NCI-H187 (cell line): ENCODE data around the gene MALT1.
"Not testable (repeated sequence)": the region's sequence is repeated elsewhere in the genome, so short reads cannot be mapped to it uniquely, and the experiment has no call there.

Experiments
- DNase-seq, 2 experiments: peaks; one replicate each; lab custom pipeline; 2025; lab: John Stamatoyannopoulos, UW

MALT1 gene

DNA sequence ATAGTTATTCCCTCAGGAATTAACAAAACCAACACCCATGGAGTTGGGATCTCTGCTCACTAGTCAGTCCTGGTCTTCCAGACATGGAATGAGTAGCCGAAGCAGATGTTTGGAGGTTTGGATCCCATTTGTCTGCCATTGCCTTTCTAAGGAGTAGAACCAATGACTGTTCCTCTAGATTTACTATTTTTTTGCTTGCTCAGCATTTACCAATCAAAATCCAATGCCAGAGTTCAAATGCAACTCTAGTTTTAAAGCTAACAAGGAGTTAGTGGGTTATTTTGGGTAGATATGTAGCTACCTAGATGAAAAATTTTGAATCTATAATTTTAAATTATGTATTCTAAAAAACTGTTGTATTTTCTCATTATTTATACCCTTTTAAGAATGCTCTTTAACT is 62.6 kb downstream of the MALT1 start:
- DNase-seq = no peak

DNA sequence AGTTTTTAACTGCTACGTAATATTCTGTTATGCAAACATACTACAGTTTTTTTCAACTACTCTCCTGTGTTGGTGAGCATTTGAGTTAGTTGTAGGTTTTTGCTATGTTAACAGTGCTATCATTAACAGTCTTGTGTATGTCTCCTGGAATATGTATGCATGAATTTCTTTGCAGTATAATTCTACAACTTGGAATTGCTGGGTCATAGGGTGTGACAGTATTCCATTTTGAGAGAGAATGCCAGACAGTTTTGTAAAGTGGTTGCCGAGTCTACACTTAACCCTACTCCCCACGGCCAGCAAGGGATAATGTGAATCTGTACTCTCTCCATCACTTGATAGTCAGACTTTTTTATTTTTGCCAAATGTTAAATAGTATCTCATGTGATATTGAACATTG is 67.1 kb downstream of the MALT1 start:
- DNase-seq = no peak

DNA sequence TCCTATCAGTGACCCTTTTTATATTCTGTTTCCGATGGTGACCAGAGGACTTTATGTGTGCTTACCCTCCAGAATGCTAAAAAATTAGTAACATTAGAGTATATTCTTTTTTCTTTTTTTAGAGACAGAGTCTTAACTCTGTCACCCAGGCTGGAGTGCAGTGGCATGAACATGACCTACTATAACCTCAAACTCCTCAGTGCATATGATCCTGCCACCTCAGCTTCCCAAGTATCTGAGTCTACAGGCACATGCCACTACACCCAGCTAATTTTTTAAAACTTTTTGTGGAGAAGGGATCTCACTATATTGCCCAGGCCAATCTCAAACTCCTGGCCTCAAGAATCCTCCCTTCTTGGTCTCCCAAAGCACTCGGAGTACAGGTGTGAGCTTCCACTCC is 74.6 kb downstream of the MALT1 start:
- DNase-seq = no peak

DNA sequence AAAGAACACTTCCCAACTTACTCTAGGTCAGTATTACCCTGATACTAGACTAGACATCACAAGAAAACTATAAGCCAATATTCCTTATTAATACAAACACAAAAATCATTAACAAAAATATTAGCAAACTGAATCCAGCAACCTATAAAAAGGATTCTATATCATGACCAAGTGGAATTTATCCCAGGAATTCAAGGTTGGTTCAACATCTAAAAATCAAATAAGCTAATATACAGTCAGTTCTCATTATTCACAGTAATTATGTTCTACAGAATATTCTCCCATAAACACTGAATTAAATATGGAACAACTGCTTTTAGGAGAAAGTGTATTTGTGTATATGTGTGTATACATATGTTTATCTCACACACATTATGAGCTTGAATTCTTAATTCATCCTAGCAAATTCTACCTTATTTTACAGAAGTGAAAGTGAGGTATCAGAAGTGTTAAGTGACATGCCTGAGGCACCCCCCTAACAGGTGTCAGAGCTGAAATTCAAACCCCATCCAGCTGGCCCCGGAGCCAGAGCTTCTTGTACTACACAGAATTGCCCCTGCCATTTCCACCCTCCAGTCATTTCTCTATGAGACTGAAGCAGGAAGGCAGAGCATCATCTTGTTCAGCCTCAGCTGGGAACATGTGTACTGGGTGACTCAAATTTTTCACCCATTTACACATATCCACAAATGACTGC is 77.8 kb downstream of the MALT1 start:
- no peak for DNase-seq

DNA sequence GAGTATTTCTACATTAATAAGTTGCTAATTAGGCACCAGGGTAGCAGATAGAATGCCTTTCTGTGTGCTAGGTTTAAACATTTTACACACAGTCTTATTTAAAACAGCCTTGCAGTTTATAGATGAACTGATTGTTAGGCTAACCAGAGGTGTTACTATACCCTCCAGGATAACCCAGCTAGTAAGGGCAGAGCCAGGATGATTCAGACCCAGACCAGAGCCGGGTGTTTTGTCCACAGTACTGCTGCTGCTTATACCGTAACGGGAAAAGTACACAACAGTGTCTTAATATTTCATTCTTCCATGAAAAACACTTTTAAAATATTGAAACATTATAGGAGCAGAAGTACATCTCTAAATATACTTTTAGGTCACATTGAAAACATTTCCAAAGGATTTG is 82.7 kb downstream of the MALT1 start:
- no peak for DNase-seq

DNA sequence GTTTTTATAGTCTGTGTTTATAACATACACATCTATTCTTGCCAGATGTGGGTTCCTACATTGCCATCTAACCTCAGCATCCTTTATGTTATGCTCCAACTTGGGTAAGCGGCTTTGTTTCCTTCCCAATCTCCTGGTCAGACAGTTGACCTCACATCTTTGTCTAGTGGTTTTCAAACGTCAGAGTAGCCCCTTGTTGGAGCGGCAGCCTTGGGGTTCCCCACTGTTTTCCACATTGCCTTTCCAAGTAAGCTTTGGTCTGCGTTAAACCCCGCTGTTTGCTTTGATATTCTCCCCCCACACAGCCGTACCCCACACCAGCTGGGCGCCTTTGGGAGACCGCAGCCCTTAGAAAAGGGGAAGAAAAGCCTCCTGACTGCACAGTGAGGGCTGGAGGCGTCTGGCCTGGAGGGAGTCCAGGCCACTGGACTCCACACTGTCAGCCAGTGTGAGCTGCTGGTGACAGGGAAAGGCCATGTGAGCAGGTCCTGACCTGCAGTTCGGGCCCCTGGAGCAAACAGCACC is 83.3 kb downstream of the MALT1 start:
- DNase-seq = no peak

DNA sequence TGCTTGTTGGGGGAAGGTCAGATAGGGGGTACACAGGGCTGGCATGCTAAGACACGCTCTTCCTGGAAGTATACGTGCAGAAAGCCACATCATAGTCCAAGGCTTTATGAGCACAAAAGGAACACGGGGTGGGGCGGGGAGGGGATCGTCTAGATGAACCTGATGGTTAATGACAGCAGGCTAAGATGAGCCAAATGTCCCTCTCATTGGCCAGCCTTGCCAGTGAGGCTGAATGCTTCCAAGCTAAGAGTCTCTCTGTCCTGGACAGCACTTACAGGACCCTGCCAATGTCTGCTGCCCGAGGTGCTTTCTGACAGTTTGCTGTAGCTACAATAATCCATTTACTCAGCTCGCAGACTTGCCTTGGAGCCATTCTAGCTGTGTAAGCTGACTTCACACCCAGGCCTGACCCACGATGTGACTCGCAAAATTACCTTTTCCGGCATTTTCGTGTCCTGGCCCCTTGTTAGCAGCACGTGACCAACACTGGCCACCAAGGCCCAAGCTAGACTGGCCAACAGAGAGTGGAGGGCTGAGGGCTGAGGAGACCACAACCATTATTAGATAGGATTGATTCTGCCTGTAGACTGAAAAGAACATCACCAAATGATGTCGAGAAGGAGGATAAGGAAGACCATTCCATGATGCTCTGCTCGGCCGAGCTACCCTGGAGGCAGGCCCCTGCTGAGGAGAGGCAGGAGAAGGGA is 84.2 kb downstream of the MALT1 start:
- no peak for DNase-seq

DNA sequence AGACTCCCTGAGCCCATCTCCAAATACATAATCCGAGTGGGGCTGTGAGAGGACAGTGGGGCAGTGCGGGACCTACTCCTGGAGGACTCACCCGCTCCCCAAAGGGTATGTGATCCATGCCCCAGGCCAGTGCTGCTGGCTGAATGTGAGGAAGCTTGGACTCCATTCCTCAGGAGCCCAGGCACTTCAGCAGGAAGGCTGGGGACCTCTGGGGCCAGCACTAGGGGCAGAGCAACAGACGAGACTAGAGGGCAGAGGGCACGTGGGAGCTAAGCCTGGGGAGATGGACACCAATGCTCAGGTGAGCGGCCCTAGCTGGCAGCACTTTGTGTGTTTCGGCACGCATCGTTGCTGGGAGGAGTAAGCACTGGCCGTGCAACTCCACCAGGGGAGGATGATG is 84.9 kb downstream of the MALT1 start:
- no peak for DNase-seq

DNA sequence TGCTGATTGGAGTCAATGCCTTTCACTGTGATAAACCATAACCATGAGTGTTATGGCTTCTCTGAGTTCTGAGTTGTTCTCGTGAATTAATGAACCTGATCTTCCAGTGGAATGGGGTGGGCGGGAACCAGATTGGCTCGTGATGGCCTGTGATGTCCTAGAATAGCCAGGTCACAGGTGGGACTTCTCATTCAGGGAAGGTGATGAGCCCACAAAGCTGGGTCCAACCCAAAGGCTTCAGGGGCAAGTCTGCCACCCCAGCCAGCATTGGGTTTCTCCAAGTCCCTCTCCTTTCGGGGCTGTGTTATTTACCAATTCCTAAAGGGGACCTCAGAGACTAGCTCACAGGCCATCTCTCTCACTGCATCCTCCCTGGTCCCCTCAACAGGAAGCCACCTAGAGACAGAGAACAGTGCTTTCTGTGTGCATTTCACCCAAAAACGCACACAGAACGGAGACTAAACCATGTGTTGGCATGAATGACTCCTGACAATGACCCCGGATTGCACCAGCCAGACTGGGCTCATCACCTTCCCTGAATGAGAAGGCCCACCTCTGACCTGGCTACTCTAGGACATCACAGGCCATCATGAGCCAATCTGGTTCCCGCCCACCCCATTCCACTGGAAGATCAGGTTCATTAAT is 85.5 kb downstream of the MALT1 start:
- DNase-seq = no peak

DNA sequence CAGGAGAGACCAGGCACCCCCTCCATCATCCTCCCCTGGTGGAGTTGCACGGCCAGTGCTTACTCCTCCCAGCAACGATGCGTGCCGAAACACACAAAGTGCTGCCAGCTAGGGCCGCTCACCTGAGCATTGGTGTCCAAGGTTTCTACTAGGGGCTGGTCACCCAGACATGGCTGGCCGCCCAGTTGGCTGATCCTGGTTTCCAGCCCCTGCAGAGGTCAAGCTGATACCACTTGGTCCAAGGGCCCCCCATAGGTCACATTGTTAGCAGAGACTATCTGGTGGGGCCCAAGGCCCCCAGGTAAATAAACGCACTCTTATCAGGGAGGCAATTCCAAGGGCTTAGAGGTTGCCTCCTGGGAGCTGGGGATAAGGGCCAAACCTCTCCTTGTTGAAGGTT is 86.1 kb downstream of the MALT1 start:
- not testable (repeated sequence) for DNase-seq

DNA sequence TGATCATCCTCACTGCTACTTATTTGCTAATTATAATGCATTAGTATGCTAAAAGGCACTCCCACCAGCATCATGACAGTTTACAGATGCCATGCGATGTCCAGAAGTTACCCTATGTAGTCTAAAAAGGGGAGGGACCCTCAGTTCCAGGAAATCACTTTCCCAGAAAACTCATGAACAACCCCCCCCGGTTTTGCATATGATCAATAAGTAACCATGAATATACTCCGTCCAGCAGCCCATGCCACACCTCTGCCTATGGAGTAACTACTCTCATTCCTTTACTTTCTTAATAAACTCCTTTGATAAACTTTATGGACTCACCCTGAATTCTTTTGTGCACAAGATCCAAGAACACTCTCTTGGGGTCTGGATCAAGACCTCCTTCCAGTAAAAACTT is 86.8 kb downstream of the MALT1 start:
- no peak for DNase-seq

DNA sequence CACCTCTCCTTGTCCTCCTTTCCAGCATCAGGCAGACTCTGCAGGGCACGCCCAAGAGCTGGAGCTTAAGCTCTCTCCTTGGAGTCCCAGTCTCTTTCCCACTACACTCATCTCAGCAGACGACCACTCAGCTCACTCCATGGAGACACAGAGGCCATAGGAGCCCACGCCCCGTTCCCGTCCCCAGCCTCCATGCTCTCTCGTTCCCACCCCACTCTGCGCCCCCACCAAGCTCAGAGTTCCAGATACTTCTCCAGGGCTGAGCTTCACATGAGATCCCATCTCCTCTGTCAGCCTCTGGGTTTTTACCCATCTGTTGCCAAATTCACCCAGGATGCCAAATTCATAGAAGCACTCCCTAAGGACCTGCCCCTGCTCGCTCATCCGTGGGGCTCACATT is 87.3 kb downstream of the MALT1 start:
- no peak for DNase-seq

DNA sequence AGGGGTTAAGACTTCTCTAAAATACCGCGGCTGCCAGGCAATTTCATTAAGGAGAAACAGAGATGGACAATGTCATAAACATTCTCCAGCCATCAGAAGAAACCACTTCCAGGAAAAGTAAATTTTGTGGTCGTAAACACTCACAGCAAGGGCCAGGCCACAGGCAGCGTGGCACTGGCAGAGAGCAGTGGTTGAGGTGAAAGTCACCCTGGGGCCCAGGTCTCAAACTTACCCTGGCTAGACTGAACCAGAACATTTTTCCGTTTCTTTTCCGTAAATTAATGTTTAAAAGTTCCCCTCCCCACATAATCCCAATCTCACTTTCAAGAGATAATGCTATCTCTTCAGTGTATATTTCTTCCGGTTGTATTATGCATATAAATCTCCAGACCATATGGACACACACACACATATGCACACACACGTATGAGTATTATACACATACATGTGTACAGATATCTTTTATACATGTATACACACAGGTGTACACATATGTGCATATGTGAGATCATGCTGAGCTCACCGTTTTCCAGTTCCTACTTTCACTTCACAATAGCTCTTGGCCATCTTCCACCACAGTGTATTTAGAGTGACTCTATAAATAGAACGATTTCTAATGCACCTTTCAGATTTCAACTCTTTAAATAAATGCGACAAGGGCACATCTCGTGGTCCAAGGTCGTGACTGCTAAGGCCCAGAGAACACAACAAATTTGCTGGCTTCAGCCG is 90.1 kb downstream of the MALT1 start:
- DNase-seq = no peak

DNA sequence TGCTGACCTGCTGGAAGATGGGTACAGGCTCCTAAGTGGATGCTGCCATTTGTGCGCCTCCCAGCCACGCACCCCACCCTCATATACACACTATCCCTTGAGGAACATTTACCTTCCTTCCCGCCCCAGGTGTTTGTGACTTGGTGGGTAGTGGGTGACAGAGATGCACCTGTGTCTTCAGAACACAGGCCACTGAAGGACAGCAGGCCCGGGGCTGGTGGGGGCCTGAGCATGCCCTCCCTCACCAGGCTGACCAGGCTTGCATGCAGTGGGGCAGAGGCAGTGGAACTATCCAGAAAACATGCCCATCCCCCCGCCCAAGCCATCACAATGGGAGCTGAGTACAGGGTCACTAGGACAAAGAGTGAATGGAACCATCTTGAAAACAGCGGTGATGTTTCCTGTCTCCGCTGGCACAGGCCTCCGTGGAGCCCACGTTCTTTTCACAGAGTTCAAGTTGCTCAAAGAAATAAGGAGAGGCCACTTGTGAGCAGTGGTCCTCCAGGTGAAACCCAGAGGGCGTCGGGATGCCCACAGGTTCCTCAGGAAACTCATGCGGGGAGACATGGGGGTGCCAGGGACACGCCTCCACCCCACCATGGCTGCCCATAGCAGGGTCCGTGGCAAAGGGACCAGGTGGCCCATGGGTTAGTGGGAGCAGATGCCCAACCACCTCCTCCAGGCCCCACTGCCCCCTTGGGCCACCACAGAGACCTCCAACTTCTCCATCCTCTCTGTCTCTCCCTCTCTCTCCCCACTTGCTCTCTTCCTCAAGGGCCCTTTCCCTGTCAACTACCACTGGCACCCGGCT is 90.9 kb downstream of the MALT1 start:
- DNase-seq = no peak

DNA sequence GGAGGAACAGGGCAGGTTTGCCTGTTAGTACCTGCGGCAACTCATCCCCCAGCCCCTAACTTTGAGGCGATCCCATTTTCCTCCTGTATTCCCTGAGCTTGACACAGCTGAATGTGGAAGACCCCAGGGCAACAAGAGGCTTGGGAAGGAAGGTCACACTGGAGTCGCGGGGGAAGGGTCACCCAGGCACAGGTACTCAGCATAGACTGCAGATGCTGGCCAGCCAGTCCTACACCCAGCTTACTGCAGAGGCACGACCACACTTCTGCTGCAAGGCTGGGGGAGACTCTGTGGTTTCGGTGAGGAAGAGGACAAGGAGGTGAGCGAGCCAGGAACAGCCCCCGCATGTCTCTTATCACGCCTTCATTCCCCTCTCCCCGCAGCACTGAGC is 91.5 kb downstream of the MALT1 start:
- DNase-seq = no peak

DNA sequence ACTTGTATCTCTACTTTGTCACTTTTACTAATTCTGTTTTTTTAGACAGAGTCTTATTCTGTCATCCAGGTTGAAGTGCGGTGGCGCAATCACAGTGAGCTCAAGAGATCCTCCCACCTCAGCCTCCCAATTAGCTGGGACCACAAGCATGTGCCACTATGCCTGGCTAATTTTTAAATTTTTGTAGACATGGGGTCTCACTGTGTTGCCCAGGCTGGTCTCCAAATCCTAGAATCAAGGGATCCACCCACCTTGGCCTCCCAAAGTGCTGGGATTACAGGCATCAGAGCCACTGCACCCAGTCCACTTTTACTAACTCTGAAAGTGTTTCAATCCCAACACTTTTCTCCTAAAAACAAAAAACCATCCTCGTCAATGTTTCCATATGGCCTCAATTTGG is 94.9 kb downstream of the MALT1 start:
- no peak for DNase-seq

DNA sequence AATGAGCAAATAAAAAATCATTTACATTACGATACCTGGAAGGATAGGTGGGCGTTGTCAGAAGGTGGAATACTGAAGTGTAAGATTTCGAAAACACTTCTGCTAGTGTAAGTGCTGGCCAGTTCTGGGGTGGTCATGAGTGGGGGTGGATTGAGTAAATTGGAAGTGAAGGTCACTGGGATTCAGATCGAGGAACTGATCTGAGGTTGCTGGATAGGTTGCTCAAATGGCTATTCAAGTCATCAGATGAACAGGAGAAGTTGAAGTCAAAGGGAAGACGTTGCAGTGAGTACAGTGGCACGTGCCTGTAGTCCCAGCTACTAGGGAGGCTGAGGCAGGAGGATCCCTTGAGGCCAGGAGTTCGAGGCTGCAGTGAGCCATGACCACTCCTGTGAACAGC is 95.7 kb downstream of the MALT1 start:
- no peak for DNase-seq

DNA sequence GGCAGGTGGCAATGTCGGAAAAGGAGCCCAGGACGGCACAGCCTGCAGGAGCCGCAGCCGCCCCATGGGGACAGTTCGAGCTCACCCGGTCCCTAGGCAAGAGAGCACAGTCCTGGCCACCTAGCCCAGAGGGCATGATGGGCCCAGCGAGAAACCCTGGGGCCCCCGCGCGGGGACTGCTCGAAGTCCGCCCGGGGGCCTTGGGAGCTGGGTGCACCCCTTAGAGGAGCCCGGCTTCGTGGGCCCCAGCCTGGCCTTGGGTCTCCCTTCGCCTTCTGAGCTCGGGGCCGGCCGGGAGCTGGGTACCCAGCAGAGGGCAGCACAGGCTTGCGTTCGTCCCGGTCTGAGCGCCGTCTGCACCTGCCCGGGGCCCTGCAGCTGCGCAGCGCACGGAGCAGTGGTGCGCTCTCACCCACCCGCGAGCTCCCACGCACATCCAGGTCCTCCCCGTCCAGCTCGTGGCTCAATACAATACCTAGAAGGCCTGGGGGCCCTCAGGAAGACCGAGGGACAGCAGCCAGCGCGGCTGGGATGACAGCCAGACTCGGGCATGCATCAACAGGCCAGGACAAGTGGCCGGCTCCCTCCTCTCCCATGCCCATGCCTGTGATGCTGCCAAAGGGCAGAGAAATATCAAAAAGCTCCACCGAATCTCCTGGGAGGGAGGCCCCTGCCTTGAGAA is 97.2 kb downstream of the MALT1 start:
- DNase-seq = peak in 1 of 2 experiments; percentile 11

DNA sequence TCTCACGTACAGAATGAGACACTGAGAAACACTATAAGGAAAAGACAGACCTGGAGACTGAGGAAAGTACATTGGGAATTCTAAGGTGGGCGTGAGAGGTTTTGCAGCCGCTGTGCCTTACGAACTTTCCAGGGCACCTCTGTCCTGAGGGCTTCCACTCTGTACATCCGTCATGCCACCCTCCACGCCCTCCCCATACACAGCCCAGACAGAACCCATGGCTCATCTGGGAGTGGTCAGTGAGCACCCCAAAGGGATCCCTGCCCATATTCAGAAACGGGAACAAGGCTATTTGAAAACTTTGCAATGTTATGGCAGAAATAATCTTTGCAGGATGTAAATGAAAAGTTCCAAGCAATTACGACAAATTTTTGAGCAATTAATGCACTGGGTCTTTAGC is 98.1 kb downstream of the MALT1 start:
- DNase-seq = no peak

DNA sequence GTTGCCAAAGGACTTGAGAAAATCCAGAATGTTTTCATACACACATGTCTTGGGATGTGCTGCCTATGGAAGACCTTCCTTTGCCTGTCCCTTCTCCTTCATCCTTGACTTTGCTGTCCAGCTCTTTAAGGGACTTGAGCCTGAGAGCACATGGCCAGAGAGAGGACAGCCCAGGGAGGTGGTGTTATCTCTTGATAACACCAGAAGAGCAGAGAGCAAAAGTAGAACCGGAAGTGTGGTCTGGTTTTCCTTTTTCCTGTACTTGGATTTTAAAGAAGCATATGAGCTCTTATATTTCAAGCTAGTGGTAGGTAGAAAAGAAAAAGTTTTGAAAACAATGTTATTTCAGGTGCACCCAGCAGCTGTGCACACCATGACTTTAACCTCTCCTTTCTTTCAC is 99.3 kb downstream of the MALT1 start:
- DNase-seq = no peak

DNA sequence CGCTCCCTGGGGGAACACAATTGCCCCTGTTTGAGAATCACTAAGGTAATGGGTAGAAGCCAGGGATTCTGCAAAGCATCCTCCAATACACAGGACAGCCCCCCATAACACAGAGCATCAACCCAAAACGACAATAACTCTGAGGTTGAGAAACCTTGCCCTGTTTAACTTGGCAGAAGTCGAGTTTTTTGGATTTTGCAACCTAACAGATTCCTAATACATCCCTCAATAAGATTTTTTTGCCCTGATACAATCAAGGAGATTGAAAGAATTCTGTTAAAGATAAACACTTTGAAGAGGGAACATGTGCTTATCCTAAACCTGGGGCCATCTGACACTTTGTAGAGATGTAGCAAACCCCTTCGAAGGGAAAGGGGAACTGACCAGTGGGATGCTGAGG is 100.9 kb downstream of the MALT1 start:
- DNase-seq = no peak
